ENCODE measurements around the gene NXN. TPM values are rescaled to one million over a fixed set of nuclear protein-coding genes. Genes with fewer than 3 reads are reported as not detected.

NXN gene
- total RNA-seq, 2 donors from 2014 or later = 124 to 201 TPM

DNA sequence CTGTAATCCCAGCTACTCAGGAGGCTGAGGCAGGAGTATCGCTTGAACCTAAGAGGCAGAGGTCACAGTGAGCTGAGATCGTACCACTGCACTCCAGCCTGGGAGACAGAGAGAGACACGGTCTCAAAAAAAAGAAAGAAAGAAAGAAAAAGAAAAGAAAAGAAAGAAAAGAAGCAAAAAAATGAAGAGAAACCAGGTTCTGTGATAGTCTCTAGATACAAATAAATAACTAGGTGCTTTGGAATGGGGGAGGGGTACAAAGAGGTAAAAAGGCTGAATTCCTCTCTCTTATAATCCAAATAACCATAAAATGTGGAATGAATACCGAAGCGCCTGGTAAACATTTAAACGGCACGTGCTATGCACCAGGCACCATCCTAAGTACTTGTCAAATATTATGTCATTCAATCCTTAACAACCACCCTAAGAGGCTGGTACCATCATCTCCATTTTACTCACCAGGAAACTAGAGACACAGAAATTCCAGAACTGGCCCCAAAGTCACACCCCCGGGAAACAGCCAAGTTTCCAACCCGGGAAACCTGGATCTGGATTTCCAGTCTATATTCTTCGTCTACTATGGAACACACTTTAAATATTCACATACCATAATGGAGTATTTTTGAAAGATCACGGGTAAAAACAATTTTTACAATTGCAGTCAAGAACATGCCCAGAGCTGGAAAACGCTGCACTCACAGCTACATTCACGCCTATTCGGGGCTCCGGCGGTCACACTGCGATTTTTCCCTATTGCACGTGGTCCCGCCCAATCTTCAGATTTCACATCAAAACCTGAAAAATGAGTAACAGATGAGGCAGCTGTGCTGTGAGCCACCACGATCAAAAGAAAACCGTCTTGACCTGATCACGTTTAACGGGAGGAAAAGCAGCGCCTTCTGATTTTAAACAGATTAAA, 10.5 kb downstream of the NXN start:
- Histone ChIP-seq H3K27me3 (ENCODE audit: control insufficient read depth, insufficient read depth, low read length, poor library complexity, severe bottlenecking) (no peaks in the 10 kb centered on the region), H3K4me3 (ENCODE audit: low read length) (peak overlapping the region; percentile 27), H3K9ac (ENCODE audit: extremely low read depth, low read length, poor library complexity, severe bottlenecking) (no peak overlapping the region), H3K27ac (ENCODE audit: low read depth, low read length) (no peak overlapping the region), H3K9me3 (ENCODE audit: control insufficient read depth, low read length) (peaks cover 18% of the 10 kb centered on the region), H3K4me1 (ENCODE audit: control insufficient read depth, insufficient read depth, low read length) (peaks cover 14% of the 10 kb centered on the region), H3K36me3 (ENCODE audit: control insufficient read depth, insufficient read depth, low read length) (peaks cover 78% of the 10 kb centered on the region)
- H3K27ac Mint-ChIP-seq = peak overlapping the region; percentile 57
- no peak for DNase-seq
- peaks cover 13% of the 10 kb centered on the region for H3K9me3 Mint-ChIP-seq
- 90 to 96% methylated on average over 15 to 24 of the region's 24 CpGs for WGBS, 2 experiments (ENCODE audit: insufficient coverage in 1 of 2, insufficient read length in 1 of 2)
- no peak for TF ChIP-seq CTCF (conservative IDR thresholded peaks at IDR 0.05)
- H3K4me3 Mint-ChIP-seq = no peak overlapping the region
- H3K4me1 Mint-ChIP-seq = peaks cover 41% of the 10 kb centered on the region
- H3K36me3 Mint-ChIP-seq (ENCODE audit: low read depth) = peaks cover 62% of the 10 kb centered on the region
- no peaks in the 10 kb centered on the region for H3K27me3 Mint-ChIP-seq (ENCODE audit: insufficient read depth)

GRCh38 chr17:967122-967521, 12.5 kb downstream of the NXN start:
- peaks cover 13% of the 10 kb centered on the region for H3K9me3 Mint-ChIP-seq
- Histone ChIP-seq H3K9ac (ENCODE audit: extremely low read depth, low read length, poor library complexity, severe bottlenecking) (no peak overlapping the region), H3K9me3 (ENCODE audit: control insufficient read depth, low read length) (peaks cover 18% of the 10 kb centered on the region), H3K27me3 (ENCODE audit: control insufficient read depth, insufficient read depth, low read length, poor library complexity, severe bottlenecking) (no peaks in the 10 kb centered on the region), H3K4me3 (ENCODE audit: low read length) (no peak overlapping the region), H3K36me3 (ENCODE audit: control insufficient read depth, insufficient read depth, low read length) (peaks cover 83% of the 10 kb centered on the region), H3K4me1 (ENCODE audit: control insufficient read depth, insufficient read depth, low read length) (peaks cover 16% of the 10 kb centered on the region), H3K27ac (ENCODE audit: low read depth, low read length) (no peak overlapping the region)
- peak overlapping the region; percentile 53 for H3K27ac Mint-ChIP-seq
- peaks cover 57% of the 10 kb centered on the region for H3K36me3 Mint-ChIP-seq (ENCODE audit: low read depth)
- 96% methylated on average over 4 to 9 of the region's 9 CpGs for WGBS, 2 experiments (ENCODE audit: insufficient coverage in 1 of 2, insufficient read length in 1 of 2)
- TF ChIP-seq CTCF (conservative IDR thresholded peaks at IDR 0.05) = no peak
- peak; percentile 64 for DNase-seq
- no peak overlapping the region for H3K4me3 Mint-ChIP-seq
- H3K4me1 Mint-ChIP-seq = peaks cover 44% of the 10 kb centered on the region
- no peaks in the 10 kb centered on the region for H3K27me3 Mint-ChIP-seq (ENCODE audit: insufficient read depth)

DNA sequence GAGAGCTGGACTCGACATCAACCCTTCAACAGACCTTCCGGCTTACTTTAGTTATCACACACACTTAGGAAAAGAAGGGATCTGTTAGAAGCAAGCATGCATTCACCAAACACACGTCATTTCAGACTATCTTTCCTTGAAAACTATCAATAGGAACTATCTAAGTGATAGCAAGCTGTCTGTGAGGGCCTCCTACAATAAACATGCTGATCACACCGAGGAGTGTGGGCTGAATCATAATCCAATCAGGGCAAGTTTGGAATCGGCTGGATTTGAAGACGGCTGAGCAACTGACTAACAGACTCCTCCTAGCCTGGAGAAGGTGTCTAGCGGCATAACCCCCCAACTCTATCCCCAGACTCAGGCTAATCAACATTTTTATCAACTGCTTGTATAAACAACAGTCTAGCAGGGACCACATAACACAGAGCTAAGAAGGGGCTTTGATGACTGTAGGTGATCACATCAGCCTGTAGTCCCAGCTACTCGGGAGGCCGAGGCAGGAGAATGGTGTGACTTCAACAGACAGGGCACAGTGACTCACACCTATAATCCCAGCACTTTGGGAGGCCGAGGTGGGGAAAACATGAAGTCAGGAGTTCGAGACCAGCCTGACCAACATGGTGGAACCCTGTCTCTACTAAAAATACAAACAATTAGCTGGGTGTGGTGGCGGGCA, 14.1 kb downstream of the NXN start:
- Histone ChIP-seq H3K27me3 (ENCODE audit: control insufficient read depth, insufficient read depth, low read length, poor library complexity, severe bottlenecking) (no peaks in the 10 kb centered on the region), H3K27ac (ENCODE audit: low read depth, low read length) (peak overlapping the region; percentile 69), H3K36me3 (ENCODE audit: control insufficient read depth, insufficient read depth, low read length) (peaks cover 80% of the 10 kb centered on the region), H3K4me1 (ENCODE audit: control insufficient read depth, insufficient read depth, low read length) (peaks cover 14% of the 10 kb centered on the region), H3K9ac (ENCODE audit: extremely low read depth, low read length, poor library complexity, severe bottlenecking) (peak overlapping the region; percentile 75), H3K9me3 (ENCODE audit: control insufficient read depth, low read length) (peaks cover 18% of the 10 kb centered on the region), H3K4me3 (ENCODE audit: low read length) (peak overlapping the region; percentile 24)
- TF ChIP-seq CTCF (conservative IDR thresholded peaks at IDR 0.05) = no peak
- WGBS, 2 experiments (ENCODE audit: insufficient coverage in 1 of 2, insufficient read length in 1 of 2) = 36 to 63% methylated on average over 8 to 12 of the region's 12 CpGs
- Mint-ChIP-seq H3K27ac (peak overlapping the region; percentile 94), H3K4me1 (peaks cover 38% of the 10 kb centered on the region), H3K36me3 (ENCODE audit: low read depth) (peaks cover 51% of the 10 kb centered on the region), H3K27me3 (ENCODE audit: insufficient read depth) (no peaks in the 10 kb centered on the region), H3K9me3 (peaks cover 13% of the 10 kb centered on the region), H3K4me3 (peak overlapping the region; percentile 9)
- peak; percentile 90 for DNase-seq
